Subcutaneous adipose tissue (tissue), 4 donors: ENCODE data around the gene CSPG4. TPM values are rescaled to one million over a fixed set of nuclear protein-coding genes. Genes with fewer than 3 reads are reported as not detected.

Source experiments
- CTCF ChIP-seq: fragments of 450-650 bp; IDR thresholded peaks from one replicate; pipeline ENCODE4 v1.5.1; 2016; ENCODE audit warnings: low read depth, mild to moderate bottlenecking, control low read depth, antibody characterized with exemption, moderate library complexity
- total RNA-seq, 4 donors: library from RNA; depleted of rRNA; stranded (reverse); fragments of >200 nt; gene quantifications; one replicate each; pipeline ENCODE4 v1.1.0, GENCODE V29; 2016

The CSPG4 gene
- total RNA-seq, 4 donors from 2014 or later: 34.6 to 183 (median 57.0) TPM

- TF ChIP-seq CTCF: no peak
Measured at GRCh38 chr15:75718328-75718727, 5.7 kb upstream of the CSPG4 start.

- no peak for TF ChIP-seq CTCF
Measured at GRCh38 chr15:75714195-75714594, 1.5 kb upstream of the CSPG4 start.

GRCh38 chr15:75713338-75713895 lies 769 bp upstream of the CSPG4 start:
- no peak for TF ChIP-seq CTCF

GRCh38 chr15:75706682-75706954 lies 6.0 kb downstream of the CSPG4 start:
- TF ChIP-seq CTCF: no peak

- TF ChIP-seq CTCF: no peak
Measured at GRCh38 chr15:75705854-75706681, 6.6 kb downstream of the CSPG4 start.

- no peak for TF ChIP-seq CTCF
Measured at GRCh38 chr15:75704618-75705017, 8.0 kb downstream of the CSPG4 start.

GRCh38 chr15:75704263-75704615 lies 8.4 kb downstream of the CSPG4 start:
- no peak for TF ChIP-seq CTCF
